Measurements from ENCODE around the gene SPOPL.
A peak's percentile ranks its signal among the peaks of the same experiment; 100 is the strongest.
"Not testable (repeated sequence)": the region's sequence is repeated elsewhere in the genome, so short reads cannot be mapped to it uniquely, and the experiment has no call there.

SPOPL gene

GRCh38 chr2:138531913-138532312 lies 30.3 kb downstream of the SPOPL start:
- no peak for DNase-seq

- DNase-seq = no peak
Observed at GRCh38 chr2:138534791-138535190, 33.2 kb downstream of the SPOPL start.

GRCh38 chr2:138536302-138536701 lies 34.7 kb downstream of the SPOPL start:
- no peak for DNase-seq

DNA sequence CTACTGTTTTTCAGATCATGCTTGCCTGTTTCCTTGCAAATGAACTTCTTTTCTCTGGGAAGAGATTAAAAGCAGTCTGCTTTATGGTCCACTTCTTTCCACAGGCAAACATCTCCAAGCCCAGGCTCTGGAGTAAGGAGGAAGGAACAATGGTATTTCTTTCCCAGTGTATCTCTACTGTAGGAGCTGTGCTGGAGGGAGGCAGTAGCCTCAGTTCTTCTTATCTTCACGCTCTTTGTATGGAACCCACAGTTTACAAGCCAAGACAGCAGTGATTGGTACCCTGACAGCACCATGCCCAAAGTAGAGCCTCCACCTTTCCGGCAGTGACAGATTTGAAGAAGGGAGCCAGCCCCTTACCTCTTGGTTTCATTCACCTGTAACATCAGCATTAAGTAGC lies 35.2 kb downstream of the SPOPL start:
- no peak for DNase-seq

DNA sequence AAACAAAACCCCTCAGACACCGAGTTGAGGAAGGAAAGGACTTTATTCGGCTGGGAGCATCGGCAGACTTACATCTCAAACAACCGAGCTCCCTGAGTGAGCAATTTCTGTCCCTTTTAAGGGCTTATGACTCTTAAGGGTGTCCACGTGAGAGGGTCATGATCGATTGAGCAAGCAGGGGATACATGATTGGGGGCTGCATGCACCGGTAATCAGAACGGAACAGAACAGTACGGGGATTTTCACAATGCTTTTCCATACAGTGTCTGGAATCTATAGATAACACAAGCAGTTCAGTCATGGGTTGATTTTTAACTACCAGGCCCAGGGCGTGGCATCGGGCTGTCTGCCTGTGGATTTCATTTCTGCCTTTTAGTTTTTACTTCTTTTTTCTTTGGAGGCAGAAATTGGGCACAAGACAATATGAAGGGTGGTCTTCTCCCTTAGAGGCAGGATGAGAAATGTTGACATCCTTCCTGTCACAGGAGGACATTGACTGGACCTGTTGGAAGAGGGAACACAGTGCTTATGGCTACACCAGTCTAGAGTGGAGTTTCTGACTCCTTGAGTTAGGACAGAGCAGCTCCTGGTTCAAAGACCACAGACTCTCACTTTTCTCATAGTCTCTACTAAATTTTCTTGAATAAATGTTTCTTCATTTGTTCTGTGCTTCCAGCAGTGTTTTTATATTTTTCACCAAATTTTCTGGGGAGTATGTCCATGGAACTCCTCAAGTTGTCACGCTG lies 35.8 kb downstream of the SPOPL start:
- DNase-seq = no peak

DNA sequence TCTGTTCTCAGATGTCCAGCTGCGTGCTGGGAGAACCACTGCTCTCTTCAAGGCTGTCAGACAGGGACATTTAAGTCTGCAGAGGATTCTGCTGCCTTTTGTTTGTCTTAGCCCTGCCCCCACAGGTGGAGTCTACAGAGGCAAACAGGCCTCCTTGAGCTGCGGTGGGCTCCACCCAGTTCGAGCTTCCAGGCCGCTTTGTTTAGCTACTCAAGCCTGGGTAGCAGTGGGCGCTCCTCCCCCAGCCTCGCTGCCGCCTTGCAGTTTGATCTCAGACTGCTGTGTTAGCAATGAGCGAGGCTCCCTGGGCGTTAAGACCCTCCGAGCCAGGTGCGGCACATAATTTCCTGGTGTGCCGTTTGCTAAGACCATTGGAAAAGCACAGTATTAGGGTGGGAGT lies 42.6 kb downstream of the SPOPL start:
- DNase-seq = not testable (repeated sequence)

DNA sequence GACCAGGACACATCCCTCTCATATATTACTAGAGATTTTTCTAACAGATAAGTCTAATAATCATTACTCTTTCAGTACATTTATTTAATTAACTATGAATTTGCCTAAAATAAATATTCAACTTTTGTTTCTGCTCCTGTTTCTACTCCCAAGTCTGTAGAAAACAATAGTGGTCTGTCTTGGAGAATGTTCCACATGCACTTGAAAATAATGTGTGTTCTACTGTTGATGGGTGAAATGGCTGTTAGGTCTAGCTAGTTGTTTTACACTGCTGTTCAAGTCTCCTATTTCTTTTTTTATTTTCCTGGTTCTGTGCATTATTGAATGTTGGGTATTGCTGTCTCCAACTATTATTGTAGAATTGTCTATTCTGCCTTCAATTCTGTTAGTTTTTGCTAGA lies 47.2 kb downstream of the SPOPL start:
- no peak for DNase-seq

DNA sequence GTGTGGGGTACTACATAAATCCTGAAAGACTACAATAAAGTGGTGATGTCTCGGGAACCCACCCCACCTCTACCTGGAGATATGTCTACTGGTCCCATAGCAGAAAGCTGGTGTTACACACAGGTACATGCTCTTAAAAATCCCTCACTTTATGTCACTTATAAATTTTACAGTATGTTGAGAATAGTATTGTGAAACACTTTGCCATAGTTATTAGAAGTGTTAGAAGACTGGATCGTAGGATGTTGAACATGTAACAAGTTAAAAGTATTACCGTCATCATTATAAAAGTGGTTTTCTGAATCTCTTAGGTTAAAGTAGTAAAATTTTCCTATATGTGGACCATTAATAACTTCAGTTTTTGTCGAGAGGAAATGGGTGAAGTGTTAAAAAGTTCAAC lies 48.6 kb downstream of the SPOPL start:
- no peak for DNase-seq

GRCh38 chr2:138550670-138551287 lies 49.2 kb downstream of the SPOPL start:
- DNase-seq = no peak

- no peak for DNase-seq
Observed at GRCh38 chr2:138554123-138554522, 52.6 kb downstream of the SPOPL start.

- no peak for DNase-seq
Observed at GRCh38 chr2:138559641-138560040, 58.1 kb downstream of the SPOPL start.

DNA sequence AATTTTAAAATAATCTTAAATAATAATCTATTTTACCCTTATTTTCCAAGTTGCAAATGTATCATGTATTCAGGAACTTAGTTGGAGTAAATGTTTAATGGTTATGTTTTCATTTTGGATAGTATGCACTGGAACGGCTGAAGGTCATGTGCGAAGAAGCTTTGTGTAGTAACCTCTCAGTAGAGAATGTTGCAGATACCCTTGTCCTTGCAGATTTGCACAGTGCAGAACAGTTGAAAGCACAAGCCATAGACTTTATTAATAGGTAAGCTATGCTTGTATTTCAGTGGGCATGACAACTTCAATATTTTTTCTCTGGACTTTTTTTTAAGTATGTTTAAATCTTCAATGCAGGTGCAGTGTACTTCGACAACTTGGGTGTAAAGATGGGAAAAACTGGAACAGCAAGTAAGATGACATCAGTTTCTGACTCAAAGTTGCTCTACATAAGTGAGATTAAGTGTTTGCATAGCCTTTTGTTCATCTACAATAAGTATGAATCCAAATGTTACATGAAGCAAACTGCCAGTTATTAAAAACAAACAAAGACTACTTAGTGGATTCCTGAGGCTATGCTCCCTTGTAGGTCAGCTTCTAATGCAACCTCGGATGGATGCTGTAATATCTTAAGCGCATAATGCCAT lies 63.1 kb downstream of the SPOPL start:
- no peak for DNase-seq

DNA sequence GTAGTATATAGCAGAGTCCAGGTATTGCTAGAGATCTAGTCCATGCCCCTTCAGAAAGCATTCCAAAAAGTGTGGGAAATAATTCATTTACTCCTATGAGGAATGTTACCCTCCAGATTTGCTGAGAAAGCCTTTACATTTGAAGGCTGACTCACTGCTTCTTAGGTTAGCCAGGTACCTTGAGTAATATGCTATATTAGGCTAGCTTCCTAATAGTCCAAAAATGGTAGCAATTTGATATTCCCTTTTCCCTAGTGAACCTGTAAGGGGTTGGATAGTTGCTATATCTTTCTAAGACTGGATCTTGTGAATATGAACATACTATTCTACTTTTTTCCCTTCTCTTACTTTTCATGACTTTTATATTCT lies 63.6 kb downstream of the SPOPL start:
- DNase-seq = no peak

- no peak for DNase-seq
Observed at GRCh38 chr2:138572318-138572717, 70.7 kb downstream of the SPOPL start.

GRCh38 chr2:138577066-138577465 lies 75.5 kb downstream of the SPOPL start:
- DNase-seq = no peak

DNA sequence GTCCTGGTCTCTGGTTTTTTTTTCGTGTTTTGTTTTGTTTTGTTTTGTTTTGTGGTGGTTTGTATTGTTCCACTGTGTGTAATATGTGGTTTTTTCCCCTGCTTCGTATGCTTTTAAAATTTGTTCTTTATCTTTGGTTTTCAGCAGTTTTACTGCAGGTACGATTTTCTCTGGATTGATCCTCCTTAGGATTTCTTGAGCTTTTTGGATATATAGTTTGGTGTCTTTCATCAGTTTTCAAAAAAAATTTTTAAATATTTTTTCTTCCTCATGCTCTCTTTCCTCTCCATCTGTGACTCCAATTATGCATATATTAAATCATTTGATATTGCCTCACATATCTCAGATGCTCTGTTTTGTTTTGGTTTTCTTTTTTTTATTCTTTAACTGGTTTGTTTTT lies 78.0 kb downstream of the SPOPL start:
- no peak for DNase-seq

- DNase-seq = no peak
Observed at GRCh38 chr2:138581909-138582308, 80.3 kb downstream of the SPOPL start.

- no peak for DNase-seq
Observed at GRCh38 chr2:138589663-138590062, 88.1 kb downstream of the SPOPL start.

- DNase-seq = no peak
Observed at GRCh38 chr2:138596403-138596802, 94.8 kb downstream of the SPOPL start.

- no peak for DNase-seq
Observed at GRCh38 chr2:138600732-138601457, 99.3 kb downstream of the SPOPL start.

GRCh38 chr2:138601458-138602165 lies 100.0 kb downstream of the SPOPL start:
- no peak for DNase-seq

- DNase-seq = peak; percentile 10
Observed at GRCh38 chr2:138602166-138602460, 100.5 kb downstream of the SPOPL start.

DNA sequence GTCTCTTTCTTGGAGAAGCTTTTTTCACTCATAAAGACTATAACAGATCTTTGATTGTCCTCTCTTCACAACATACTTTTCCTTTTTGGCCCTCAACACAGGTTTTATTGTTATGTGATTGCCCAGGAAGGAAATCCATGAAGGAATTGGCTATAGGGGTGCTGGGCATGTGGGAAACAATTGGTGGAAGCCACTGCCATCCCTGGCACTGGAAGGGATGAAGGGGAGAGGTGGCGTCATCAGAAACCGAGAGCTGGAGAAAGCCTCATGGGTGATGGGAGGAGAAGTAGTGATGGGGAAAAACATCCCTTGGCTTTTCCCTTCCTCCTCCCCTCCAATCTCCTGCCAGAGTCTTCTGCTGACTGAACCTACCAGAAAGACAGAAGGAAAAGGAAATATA lies 106.2 kb downstream of the SPOPL start:
- DNase-seq = no peak

Measured in NCI-H524 treated with DMSO at 0.1 percent for 48 hours (cell line).